GM12864 (cell line): ENCODE measurements around the gene TNC.

ENCODE experiments used
- DNase-seq: peaks from one replicate; pipeline ENCODE4 v3.0.0-alpha.2; 2011; ENCODE audit warnings: low read depth
- H3K4me3 ChIP-seq: 2 replicates; pipeline ENCODE4 v1.5.1; 2011; ENCODE audit warnings: mild to moderate bottlenecking, low read depth, low read length, control low read depth
- TF ChIP-seq, protein P1 (sequence below): IDR thresholded peaks from 2 replicates; pipeline ENCODE4 v1.5.1; 2011; ENCODE audit warnings: low read depth, mild to moderate bottlenecking, moderate library complexity, low read length, control low read depth, inconsistent platforms; ENCODE audit errors: missing control alignments

The TNC gene

DNA sequence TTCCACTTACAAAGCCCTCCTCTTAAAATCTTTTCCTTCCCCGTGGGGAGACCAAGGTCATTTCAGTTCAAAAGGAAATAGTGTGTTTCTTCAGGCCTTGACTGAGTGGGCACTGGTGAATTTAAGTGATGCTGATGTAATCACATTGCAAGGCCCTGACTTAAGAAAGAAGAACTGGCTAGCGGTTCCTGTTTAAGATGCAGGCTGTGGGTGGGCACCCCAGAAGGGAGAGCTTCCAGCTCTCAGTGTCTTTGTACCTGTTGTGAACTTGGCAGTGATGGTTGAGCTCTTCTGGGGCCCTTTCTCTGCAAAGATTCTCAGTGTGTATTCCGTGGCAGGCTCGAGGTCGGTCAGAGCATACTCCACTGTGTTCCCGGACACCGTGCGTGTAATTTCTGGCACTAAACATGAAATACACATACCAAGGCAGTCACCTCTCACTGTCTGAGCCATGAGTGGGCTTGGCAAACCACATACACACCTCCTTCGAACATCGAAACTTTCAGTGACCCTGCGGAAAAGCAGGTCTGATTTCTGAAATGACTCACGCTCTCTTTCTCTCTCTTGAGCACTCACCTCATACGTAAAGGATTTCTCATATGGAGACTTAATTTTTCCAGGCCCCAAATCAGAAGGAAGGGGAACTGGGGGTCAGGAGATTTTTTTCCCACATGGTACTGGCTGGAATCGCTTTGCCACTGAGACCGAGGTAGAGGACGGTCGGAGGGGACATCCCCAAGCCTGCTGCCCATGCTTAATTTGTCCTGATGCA lies 81.9 kb downstream of the TNC start:
- peak; percentile 72 for DNase-seq
- no peak overlapping the region for H3K4me3 ChIP-seq
- TF ChIP-seq, protein P1, sequence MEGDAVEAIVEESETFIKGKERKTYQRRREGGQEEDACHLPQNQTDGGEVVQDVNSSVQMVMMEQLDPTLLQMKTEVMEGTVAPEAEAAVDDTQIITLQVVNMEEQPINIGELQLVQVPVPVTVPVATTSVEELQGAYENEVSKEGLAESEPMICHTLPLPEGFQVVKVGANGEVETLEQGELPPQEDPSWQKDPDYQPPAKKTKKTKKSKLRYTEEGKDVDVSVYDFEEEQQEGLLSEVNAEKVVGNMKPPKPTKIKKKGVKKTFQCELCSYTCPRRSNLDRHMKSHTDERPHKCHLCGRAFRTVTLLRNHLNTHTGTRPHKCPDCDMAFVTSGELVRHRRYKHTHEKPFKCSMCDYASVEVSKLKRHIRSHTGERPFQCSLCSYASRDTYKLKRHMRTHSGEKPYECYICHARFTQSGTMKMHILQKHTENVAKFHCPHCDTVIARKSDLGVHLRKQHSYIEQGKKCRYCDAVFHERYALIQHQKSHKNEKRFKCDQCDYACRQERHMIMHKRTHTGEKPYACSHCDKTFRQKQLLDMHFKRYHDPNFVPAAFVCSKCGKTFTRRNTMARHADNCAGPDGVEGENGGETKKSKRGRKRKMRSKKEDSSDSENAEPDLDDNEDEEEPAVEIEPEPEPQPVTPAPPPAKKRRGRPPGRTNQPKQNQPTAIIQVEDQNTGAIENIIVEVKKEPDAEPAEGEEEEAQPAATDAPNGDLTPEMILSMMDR, result no peak

DNA sequence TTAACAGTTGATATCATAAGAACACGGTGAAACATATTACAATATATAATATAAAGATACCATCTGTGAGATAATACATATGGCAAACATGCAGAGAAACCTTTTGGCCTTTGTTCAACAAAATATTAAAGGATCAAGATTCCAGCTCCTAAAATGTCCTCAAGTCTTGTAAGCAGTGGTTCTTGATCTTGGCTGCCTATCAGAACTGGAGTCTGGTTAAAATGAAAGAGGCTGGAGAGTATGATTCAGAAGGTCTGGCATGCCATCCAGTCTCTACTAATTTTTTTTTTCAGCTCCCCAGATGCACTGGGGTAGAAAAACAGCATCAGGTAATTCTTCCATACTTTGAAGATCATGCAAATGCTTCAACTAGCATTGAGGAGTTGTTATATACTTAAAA lies 83.2 kb downstream of the TNC start:
- no peak for DNase-seq
- H3K4me3 ChIP-seq, result no peak overlapping the region
- TF ChIP-seq, protein P1, result no peak

DNA sequence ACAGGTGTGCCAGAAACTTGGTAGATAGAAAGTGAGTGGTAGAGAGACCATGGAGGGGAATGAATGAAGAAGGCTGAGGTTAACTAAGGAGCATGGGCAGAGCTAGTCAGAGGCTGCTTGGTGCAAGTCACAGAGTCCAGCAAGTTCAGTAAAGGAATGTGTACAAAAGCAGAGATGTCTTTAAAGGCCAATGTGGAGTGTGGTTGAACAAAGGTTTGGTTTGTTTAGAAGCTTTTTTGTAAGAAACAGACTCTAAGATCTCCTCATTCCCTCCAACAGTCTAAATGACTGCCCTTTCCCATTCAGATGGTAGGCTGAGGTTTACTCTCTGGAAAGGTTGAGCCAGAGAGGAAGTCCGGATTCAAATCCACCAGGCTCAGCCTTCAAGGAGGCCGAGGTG lies 84.2 kb downstream of the TNC start:
- TF ChIP-seq, protein P1, result no peak
- no peak for DNase-seq
- no peak overlapping the region for H3K4me3 ChIP-seq

DNA sequence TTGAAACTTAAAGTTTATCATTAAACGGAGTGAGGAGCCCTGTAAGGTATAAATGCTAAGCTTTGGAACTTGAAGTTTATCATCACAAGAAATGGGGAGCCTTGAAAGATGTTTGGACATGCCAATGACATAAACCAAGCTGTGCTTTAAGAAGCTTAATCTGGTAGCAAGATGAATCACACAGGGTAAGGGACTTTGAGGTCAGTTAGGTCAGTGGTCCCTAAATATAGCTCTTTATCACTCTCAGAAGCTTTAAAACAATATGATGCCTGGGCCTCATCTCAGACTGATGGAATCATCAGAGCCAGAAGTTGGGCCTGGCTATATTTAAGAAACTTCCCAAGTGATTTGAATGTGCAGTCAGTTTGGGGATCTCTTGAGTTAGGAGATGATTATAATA lies 85.7 kb downstream of the TNC start:
- no peak overlapping the region for H3K4me3 ChIP-seq
- DNase-seq, result no peak
- TF ChIP-seq, protein P1, result no peak

DNA sequence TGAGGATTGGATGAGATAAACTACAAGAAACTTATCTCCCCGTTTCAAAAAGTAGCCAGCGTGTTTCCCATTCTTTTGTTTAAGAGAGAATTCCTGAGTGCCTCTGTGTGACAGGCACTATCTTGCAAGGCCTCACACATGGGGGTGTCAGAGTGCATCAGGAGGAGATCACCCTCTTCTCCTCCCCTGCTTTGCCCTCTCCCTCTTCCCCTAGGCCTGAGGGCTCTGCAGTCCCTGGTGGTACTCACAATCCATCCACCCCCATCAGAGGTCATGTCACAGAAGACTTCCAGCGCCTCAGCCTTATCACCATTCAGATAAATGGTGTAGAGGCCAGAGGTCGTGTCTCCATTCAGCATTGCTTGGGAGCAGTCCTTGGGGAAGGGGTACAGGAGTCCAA lies 88.0 kb downstream of the TNC start:
- no peak overlapping the region for H3K4me3 ChIP-seq
- TF ChIP-seq, protein P1, result no peak
- no peak for DNase-seq

DNA sequence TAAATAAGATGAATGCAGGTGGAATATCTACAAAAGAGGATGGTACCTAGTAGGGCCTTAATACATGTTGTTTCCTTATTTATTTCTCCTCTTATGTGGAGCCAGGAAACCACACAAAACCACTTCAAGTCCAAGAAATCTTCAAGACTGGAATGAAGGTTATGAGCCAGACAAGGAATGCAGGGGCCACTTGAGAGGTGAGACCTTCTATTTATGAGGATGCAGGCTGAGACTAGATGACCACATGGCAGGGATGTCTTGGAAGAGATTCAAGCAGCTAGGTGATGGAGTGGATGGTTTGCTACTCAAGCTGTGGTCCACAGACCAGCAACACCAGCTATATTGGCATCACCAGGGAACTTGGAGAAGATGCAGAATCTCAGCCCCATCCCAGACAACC lies 92.2 kb downstream of the TNC start:
- H3K4me3 ChIP-seq, result no peak overlapping the region
- no peak for DNase-seq
- TF ChIP-seq, protein P1, result no peak

DNA sequence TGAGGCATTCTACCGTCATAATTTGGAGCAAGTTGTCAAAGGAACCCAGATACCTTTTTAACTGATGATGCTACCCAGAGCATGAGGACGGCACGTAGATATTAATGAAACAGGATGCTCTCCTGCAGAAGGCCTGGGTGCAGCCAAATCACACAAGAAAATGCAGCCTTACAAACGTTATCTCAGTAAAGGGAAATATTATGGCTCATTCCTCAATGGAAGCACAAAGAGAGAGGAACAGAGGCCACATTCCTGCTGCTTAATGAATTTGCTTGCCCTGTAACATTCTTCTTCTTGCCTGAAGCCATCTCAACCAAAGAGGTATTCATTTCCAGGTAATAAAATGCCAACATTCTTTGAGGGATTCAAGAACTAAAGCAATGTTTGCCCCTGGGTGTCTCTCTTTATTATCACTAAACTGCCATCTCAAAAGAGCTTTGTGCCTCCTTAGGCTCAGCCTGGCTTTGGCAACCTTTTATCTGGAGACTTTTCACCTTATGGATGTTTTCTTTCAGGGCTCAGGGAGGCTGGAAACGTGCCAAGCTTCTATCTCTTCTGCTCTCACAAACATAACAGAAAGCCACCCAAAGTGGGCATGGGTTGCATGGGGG lies 92.9 kb downstream of the TNC start:
- TF ChIP-seq, protein P1, result no peak
- no peak for DNase-seq
- no peak overlapping the region for H3K4me3 ChIP-seq
